SU-DHL-6 (cell line): ENCODE results near the gene GZMA.

ENCODE experiments used
- EZH2phosphoT487 ChIP-seq: fragments of 200-600 bp; sonication (generic), shearing (Covaris generic); conservative IDR thresholded peaks from 2 replicates; pipeline ENCODE4 v1.6.1; 2018; ENCODE audit warnings: mild to moderate bottlenecking, antibody characterized with exemption, low read length, moderate library complexity, mixed read lengths
- TF ChIP-seq, protein P1 (sequence below): fragments of 200-600 bp; sonication (generic); IDR thresholded peaks from one replicate; pipeline ENCODE4 v1.5.1; 2017; ENCODE audit warnings: antibody characterized with exemption, mild to moderate bottlenecking, low read length, moderate library complexity; ENCODE audit not compliant: insufficient read depth, poor library complexity, severe bottlenecking

DNA sequence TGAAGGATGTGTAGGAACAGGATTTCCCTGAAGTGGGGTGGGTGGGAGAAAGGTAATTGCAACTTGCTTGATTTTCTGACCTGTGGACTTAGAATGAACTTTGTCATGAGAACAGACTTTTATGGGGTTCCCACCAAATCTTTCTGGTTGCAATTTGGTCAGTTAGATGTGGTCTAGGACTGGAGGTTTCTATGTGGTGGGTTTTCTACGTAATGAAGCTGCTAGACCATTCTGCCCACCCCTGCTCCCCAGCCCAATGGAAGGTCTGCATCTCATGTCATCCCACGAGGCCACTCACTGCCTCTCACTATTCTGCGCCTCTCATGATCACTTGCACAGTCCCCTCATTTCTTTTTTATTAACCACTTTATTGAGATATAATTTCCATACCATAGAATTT lies 37.9 kb upstream of the GZMA start:
- TF ChIP-seq, protein P1, sequence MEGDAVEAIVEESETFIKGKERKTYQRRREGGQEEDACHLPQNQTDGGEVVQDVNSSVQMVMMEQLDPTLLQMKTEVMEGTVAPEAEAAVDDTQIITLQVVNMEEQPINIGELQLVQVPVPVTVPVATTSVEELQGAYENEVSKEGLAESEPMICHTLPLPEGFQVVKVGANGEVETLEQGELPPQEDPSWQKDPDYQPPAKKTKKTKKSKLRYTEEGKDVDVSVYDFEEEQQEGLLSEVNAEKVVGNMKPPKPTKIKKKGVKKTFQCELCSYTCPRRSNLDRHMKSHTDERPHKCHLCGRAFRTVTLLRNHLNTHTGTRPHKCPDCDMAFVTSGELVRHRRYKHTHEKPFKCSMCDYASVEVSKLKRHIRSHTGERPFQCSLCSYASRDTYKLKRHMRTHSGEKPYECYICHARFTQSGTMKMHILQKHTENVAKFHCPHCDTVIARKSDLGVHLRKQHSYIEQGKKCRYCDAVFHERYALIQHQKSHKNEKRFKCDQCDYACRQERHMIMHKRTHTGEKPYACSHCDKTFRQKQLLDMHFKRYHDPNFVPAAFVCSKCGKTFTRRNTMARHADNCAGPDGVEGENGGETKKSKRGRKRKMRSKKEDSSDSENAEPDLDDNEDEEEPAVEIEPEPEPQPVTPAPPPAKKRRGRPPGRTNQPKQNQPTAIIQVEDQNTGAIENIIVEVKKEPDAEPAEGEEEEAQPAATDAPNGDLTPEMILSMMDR, result no peak
- no peak for TF ChIP-seq EZH2phosphoT487
